Measurements from ENCODE around the gene JPH3.
A peak's percentile ranks its signal among the peaks of the same experiment; 100 is the strongest.
"Not testable (repeated sequence)": the region's sequence is repeated elsewhere in the genome, so short reads cannot be mapped to it uniquely, and the experiment has no call there.

JPH3 gene

DNA sequence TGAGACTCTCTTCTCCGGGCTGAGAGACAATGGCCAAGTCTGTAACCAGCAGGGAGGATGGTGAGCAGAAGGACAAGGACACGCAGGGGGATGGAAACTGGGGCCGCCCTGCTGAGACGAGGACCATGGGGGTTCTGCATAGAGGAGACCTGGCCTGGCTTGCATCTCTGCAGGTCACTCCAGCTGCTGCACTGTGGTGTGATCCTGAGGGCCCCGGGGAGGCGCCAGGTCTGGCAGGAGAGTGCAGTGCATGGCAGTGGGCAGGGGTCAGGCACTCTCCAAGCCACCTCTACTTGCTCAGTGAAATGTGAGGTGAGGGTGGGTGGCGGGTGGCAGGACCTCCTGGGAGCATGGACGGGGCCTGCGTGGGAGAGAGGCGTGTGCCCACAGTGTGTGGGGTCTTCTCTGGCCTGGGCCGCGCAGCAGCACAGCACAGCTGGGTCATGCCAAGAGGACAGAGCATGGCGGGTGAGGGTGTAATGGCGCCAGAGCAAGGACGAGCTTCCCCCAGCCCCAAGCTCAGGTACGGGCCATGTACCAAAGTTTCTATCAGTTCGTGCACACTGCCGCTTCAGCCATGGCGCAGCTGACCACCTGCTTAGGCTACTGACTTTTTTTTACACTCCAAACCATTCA lies 120.4 kb downstream of the JPH3 start:
- no peak for DNase-seq

GRCh38 chr16:87723226-87723623 lies 120.9 kb downstream of the JPH3 start:
- DNase-seq = peak; percentile 94

GRCh38 chr16:87724490-87725291 lies 122.4 kb downstream of the JPH3 start:
- DNase-seq = no peak

- no peak for DNase-seq
These were observed 123.4 kb downstream of the JPH3 start for GRCh38 chr16:87725596-87726235.

DNA sequence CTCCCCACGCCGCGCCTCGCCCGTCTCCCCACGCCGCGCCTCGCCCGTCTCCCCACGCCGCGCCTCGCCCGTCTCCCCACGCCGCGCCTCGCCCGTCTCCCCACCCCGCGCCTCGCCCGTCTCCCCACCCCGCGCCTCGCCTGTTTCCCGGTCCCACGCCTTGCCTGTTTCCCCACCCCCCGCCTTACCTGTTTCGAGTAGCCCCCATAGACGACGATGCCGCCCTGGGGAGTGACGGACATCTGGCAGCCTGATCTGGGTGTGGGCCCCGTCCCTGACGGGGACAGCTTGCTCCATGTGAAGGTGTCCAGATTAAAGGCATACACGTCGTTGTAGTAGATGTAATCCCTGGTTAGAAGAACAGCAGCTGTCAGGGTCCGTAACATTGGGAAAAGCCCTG lies 124.3 kb downstream of the JPH3 start:
- not testable (repeated sequence) for DNase-seq

- DNase-seq = no peak
These were observed 125.0 kb downstream of the JPH3 start for GRCh38 chr16:87727346-87727745.

GRCh38 chr16:87728026-87728425 lies 125.7 kb downstream of the JPH3 start:
- no peak for DNase-seq

- DNase-seq = no peak
These were observed 127.1 kb downstream of the JPH3 start for GRCh38 chr16:87729266-87729954.

- DNase-seq = no peak
These were observed 129.3 kb downstream of the JPH3 start for GRCh38 chr16:87731607-87732006.

DNA sequence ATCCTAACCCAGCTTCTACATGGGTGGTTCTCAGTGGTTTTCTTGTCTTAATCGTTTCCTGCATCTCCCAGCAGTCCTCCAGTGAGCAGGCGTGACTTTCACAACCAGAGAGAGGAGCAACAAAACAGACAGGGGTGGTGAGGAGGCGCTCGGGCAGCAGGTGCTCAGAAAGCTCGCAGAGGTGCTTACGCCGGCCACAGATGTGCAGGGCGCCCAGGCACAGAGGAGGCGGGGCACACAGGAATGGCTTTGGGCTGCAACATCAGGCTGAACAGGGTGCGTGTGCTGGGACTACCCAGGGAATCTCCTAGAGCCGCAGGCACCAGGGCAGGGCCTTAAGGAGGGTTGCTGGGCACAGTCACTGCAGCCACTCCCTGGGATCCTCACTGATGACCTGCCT lies 130.9 kb downstream of the JPH3 start:
- no peak for DNase-seq

DNA sequence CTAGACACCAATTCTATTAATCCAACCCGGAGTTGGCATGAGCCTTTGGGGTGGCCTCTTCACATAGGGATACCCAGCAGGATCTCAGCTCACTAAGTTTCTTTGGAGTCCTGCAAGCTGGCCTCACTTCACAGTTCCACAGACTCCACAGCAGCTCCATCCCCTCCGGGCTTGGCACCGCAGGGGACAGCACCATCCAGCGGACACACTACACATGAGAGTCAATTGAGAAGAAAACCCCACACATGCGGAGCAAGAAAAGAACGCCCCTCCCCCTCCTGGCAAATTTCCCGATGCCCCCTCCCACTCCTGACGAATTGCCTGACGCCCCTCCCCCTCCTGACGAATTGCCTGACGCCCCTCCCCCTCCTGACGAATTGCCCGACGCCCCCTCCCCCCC lies 132.3 kb downstream of the JPH3 start:
- no peak for DNase-seq

DNA sequence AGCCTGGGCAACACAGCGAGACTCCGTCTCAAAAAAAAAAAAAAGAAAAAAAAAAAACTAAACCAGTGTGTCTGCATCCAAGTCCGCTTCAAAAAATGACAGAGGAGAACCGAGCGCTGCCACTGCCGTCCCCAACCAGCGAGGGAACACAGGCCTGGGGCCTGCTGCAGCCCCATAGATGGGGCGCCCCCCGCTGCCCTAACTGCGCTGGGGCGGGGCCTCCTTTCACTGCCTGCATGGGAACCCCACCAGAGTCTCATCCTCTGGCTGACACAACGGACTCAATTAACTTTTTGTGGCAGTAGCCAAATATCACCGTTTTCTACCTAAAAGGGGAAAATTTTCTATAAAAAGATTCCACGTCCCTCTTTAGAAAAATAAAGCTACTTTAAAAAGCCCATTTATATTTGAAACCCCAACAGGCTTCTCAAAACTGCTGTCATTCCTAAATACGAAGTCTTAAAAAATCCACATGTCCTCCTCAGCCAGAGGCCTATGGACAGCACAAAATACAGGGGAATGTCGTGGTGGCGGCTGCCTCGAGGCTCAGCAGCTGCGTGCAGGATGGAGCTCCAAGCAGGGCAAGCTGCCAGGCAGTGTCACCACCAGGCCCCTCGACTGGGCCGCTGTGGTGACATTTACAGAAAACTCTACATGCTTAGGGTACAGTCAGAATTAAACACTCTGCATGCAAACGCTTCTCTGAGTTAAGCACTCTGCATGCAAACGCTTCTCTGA lies 133.1 kb downstream of the JPH3 start:
- DNase-seq = no peak

- no peak for DNase-seq
These were observed 133.7 kb downstream of the JPH3 start for GRCh38 chr16:87736008-87736382.

GRCh38 chr16:87739801-87740200 lies 137.5 kb downstream of the JPH3 start:
- no peak for DNase-seq

DNA sequence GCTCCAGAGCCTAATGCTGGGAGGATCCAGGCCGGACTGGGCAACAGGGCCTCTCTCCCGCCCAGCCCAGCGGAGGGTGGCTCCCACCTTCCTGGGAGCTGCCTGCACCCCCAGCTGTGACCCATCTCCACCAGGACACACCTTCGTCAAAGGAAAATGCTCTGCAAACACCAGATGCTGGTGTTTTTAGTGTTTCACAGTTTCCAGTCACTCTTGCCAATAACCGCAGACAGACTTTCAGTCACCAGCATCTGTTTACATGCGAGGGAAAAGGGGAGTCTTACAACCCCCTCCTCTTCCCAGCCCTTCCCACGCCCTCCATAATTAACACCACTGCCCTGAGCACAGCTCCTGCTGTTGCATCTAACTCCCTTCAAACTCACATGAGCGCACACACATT lies 138.1 kb downstream of the JPH3 start:
- peak; percentile 92 for DNase-seq

DNA sequence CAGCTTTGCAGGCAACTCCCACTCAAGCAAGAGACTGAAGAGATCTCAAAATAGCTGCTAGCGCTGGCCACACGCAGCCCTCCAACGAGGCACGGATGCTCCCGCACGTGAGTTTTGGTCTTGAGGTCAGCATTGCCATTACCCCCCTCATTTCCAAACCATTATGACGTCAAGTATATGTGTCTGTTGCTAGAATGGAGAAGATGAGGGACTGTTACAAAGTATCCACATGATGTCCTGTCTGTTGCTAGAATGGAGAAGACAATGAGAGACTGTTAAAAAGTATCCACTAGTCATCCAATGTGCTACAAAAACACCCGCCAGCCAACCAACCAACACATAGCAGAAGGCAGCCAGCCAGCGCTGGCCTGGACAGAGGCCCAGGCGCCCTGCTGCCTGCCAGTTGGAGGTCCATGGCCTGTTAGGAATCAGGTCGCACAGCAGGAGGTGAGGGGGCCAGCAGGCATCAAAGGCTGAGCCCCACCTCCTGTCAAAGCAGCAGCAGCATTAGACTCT lies 138.7 kb downstream of the JPH3 start:
- peak; percentile 64 for DNase-seq

DNA sequence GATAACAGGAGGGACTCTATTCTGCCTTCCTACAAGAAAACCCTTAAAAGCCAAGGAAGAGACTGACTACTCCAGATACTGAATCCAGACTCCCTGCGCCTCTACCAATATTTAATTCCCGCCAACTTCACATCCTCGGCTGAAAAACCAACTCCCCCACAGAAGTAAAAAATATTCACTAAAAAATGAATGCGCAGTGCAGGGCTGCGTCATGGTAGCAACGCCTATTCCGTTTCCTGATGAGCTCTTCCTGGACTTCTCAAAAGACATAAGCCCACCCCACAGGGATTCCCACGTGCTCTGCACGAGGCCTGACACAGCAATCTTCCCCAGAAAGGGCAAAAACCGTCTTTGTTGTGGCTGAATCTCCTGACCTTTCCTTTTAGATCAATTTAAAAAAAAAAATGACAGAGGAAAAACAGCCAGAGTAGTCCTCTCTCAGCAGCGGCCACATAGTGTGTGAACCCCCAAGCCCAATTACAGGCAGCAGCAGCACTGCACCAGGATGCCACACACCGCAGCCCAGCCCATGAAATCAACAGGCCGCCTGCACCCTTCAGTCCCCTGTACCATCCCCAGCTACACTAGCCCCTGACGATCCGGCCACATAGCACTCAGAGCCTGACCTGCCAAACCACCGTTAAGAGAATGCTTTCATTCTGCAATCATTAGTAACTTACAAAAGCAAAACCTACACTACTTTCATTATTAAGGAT lies 139.6 kb downstream of the JPH3 start:
- no peak for DNase-seq

DNA sequence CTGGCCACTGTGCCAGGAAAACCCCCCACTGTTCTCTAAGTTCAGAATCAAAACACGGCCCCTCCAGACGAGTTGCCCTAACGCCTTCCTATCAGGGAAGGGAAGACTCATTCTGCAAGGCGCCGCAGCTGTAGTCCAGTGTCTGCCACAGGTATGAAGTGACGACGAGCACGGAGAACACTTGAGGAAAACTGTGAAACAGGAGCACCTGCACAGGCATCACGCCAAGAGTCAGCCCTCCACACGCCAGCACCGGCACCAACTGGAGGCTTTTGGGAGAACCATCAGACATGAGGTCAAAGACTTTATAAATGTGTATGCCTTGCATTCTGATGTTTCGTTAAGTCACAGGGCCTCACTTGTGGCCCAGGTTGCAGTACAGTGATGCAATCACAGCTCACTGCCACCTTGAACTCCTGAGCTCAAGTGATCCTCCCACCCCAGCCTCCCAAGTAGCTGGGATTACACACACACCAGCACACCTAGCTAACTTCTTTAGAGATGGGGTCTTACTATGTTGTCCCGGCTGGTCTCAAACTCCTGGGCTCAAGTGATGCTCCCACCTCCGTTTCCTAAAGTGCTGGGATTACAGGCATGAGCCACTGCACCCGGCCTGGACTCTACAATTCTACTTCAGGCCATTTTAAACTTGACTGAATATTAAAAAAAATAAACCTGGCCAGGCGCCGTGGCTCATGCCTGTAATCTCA lies 140.6 kb downstream of the JPH3 start:
- no peak for DNase-seq

DNA sequence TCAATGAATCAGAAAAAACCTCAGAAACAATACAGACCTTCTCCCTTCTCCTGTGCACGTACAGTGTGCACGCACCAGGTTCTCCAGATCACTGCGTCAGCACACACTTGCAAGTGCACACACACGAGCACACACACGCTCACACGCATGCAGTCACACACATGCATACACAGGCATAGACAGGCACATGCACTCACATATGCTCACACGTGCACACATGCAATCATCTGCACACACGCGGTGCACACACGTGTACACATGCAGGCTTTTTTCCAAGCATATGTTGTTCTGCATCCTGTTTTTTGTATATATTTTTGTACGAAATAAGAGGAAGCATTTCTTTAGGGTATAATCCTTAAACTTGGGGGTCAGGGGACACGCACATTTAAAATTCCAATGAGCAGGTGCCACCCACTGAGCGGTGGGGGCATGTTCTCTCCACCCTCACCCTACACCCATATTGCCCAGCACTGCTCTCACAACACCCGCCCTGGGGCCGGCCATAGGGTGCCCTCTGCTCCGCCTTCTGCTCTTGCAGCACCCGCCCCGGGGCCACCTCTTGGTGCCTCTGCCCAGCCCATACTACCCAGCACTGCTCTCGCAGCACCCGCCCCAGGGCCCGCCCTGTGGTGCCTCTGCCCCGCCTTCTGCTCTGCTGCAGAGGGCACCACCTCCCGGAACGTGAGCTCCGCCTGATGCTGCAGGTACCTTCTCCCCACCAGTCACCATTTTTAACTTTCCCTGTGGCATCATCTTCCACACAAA lies 142.6 kb downstream of the JPH3 start:
- no peak for DNase-seq

DNA sequence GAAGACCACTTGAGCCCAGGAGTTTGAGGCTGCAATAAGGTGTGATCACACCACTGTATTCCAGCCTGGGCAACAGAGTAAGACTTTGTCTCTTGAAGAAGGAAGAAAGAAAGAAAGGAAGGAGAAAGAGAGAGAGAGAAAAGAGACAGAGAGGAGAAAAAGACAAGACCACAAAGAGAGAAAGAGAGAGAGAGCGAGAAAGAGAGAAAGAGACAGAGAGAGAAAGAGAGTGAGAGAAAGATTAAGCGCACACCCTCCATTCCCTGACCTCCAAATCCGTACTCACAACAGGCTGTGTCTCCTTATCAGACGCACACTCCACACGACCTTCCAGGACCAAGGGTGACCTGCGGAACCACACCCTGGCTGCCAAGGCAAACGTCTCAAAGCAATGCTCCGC lies 143.9 kb downstream of the JPH3 start:
- DNase-seq = no peak

All from NCI-H69 (cell line).